ENCODE data around the gene FKBP3. TPM values are rescaled to one million over a fixed set of nuclear protein-coding genes. Genes with fewer than 3 reads are reported as not detected.

Gene FKBP3
- total RNA-seq, 1 donor from 2014 or later = 44.7 TPM

- Histone ChIP-seq H3K27me3 (ENCODE audit: control insufficient read depth, insufficient read depth, low read length) (no peaks in the 10 kb centered on the region), H3K4me3 (ENCODE audit: low read depth, low read length) (no peak overlapping the region), H3K36me3 (ENCODE audit: control insufficient read depth, insufficient read depth, low read length) (no peaks in the 10 kb centered on the region)
- no peak for TF ChIP-seq CTCF (IDR thresholded peaks at IDR 0.05; ENCODE audit: insufficient read depth, low read length, poor library complexity, severe bottlenecking)
- DNase-seq (ENCODE audit: low read depth) = no peak
Measured at GRCh38 chr14:45065956-45066355, 68.3 kb downstream of the FKBP3 start.

Other genes starting within 250 kb of the FKBP3 start
- 12.4 and 12.9 TPM in 2 replicates for gene KLHL28, start 172.5 kb downstream of the FKBP3 start, total RNA-seq
- gene TOGARAM1, start 172.3 kb downstream of the FKBP3 start, total RNA-seq = 12.2 and 23.1 TPM in 2 replicates
- 20.5 and 22.5 TPM in 2 replicates for gene PRPF39, start 50.4 kb downstream of the FKBP3 start, total RNA-seq
- gene FANCM, start 1.4 kb upstream of the FKBP3 start, total RNA-seq = 1.4 and 4.6 TPM in 2 replicates
- 9.2 and 9.4 TPM in 2 replicates for gene MIS18BP1, start 118.7 kb upstream of the FKBP3 start, total RNA-seq